Panc1 (cell line): Measurements from ENCODE around the gene CHN1. TPM values are rescaled to one million over a fixed set of nuclear protein-coding genes. Genes with fewer than 3 reads are reported as not detected.

Source experiments
- ATAC-seq: fragments of 200-7000 bp; cut with Tn5 transposase; 2 replicates; pipeline ENCODE4 v1.9.1; 2020; ENCODE audit warnings: mild to moderate bottlenecking, moderate library complexity
- BruUV-seq: library from RNA; stranded (reverse); fragments of 400-500 nt; replicated peaks from 2 replicates; lab custom pipeline; 2021; lab: Mats Ljungman, UMichigan
- CTCF ChIA-PET: fragments of 300-600 bp; sonication (Branson Sonifier 250); formaldehyde crosslinking; loops from one replicate; lab custom pipeline; 2022; ENCODE audit warnings: antibody characterized with exemption; lab: Charles Lee
- POLR2A ChIA-PET: fragments of 300-600 bp; sonication (Branson Sonifier 250); formaldehyde crosslinking; loops from one replicate; lab custom pipeline; 2022; ENCODE audit warnings: antibody characterized with exemption; lab: Charles Lee
- DNase-seq: peaks from one replicate; pipeline ENCODE4 v3.0.0-alpha.2; 2010; ENCODE audit warnings: low read depth, low spot score
- H3K27ac ChIP-seq: 2 replicates; pipeline ENCODE4 v1.5.1; 2011; ENCODE audit warnings: mild to moderate bottlenecking, low read length, inconsistent platforms
- H3K27me3 ChIP-seq: fragments of 200-500 bp; sonication (Bioruptor generic); 2 replicates; pipeline ENCODE4 v1.6.0; 2014; ENCODE audit warnings: low read length, inconsistent platforms; ENCODE audit not compliant: control insufficient read depth, insufficient read depth
- H3K36me3 ChIP-seq: fragments of 200-500 bp; sonication (Bioruptor generic); 2 replicates; pipeline ENCODE4 v1.5.1; 2014; ENCODE audit warnings: inconsistent platforms, mild to moderate bottlenecking, low read length, moderate library complexity; ENCODE audit not compliant: control insufficient read depth, insufficient read depth
- H3K4me1 ChIP-seq: 2 replicates; pipeline ENCODE4 v1.5.1; 2011; ENCODE audit warnings: inconsistent platforms, mild to moderate bottlenecking, low read length, moderate library complexity; ENCODE audit not compliant: control insufficient read depth, insufficient read depth
- H3K4me3 ChIP-seq, 2 experiments: 2 replicates each; pipeline ENCODE4 v1.5.1; 2011 to 2012; ENCODE audit warnings: low read depth in 2 of 2, low read length in 2 of 2, mild to moderate bottlenecking in 2 of 2, inconsistent platforms in 1 of 2, moderate library complexity in 1 of 2
- H3K9me3 ChIP-seq: fragments of 200-500 bp; sonication (Bioruptor generic); 2 replicates; pipeline ENCODE4 v1.5.1; 2014; ENCODE audit warnings: low read depth, mild to moderate bottlenecking, inconsistent platforms, low read length, moderate library complexity; ENCODE audit not compliant: control insufficient read depth, insufficient read depth
- CTCF ChIP-seq: fragments of 450-650 bp; IDR thresholded peaks from 2 replicates; pipeline ENCODE4 v1.5.1; 2017; ENCODE audit warnings: mild to moderate bottlenecking
- POLR2AphosphoS5 ChIP-seq: IDR thresholded peaks from 2 replicates; pipeline ENCODE4 v1.6.1; 2012; ENCODE audit warnings: mild to moderate bottlenecking, low read depth, low read length, moderate library complexity
- REST ChIP-seq, 2 experiments: IDR thresholded peaks; 2 replicates each; pipeline ENCODE4 v1.6.1; 2011 to 2012; ENCODE audit warnings: low read depth in 2 of 2, control low read depth in 1 of 2, low read length in 1 of 2, mild to moderate bottlenecking in 1 of 2, moderate library complexity in 1 of 2; ENCODE audit not compliant: insufficient read depth in 1 of 2
- SIN3A ChIP-seq: IDR thresholded peaks from 2 replicates; pipeline ENCODE4 v1.6.1; 2012; ENCODE audit warnings: low read depth, mild to moderate bottlenecking, low read length, moderate library complexity, borderline replicate concordance; ENCODE audit not compliant: insufficient read depth
- TCF7L2 ChIP-seq: IDR thresholded peaks from 2 replicates; pipeline ENCODE4 v1.6.1; 2011; ENCODE audit warnings: mild to moderate bottlenecking, low read depth, low read length, inconsistent platforms
- in situ Hi-C: cut with HindIII; loops from 2 replicates; pipeline ENCODE4 v1.10.0; 2016; ENCODE audit warnings: low sequenced_read_pairs, low pct_unique_long_range_greater_than_20kb
- intact Hi-C: fragments of 100-400 bp; cut with micrococcal nuclease; formaldehyde crosslinking; loops from one replicate; pipeline ENCODE4 v1.10.0; 2022; ENCODE audit not compliant: unreplicated experiment
- total RNA-seq: library from RNA; stranded (reverse); gene quantifications from one replicate; pipeline ENCODE4 v1.2.1, GENCODE V29; 2021; ENCODE audit not compliant: unreplicated experiment

CHN1 gene
- total RNA-seq, 1 experiment from 2014 or later = 20.8 TPM

GRCh38 chr2:174925046-174925784 is 80.0 kb downstream of the CHN1 start:
- intact Hi-C loops = no loop called here
- Histone ChIP-seq H3K4me3 (no peak overlapping the region), H3K36me3 (no peaks in the 10 kb centered on the region), H3K27ac (no peak overlapping the region), H3K9me3 (no peaks in the 10 kb centered on the region), H3K27me3 (no peaks in the 10 kb centered on the region), H3K4me1 (no peaks in the 10 kb centered on the region)
- DNase-seq = no peak
- TF ChIP-seq CTCF (no peak), POLR2AphosphoS5 (no peak), REST (IDR thresholded peaks at IDR 0.05; ENCODE audit: insufficient read depth in 1 of 2, low read depth in 2 of 2, low read length in 1 of 2) (no peak), SIN3A (no peak), TCF7L2 (no peak)
- ChIA-PET CTCF (no interaction called here), POLR2A (no interaction called here)
- no peak for ATAC-seq
- in situ Hi-C loops = no loop called here
- no TSS peak for BruUV-seq

- H3K4me1 ChIP-seq = no peaks in the 10 kb centered on the region
- TF ChIP-seq TCF7L2 (no peak), REST (IDR thresholded peaks at IDR 0.05; ENCODE audit: insufficient read depth in 1 of 2, low read depth in 2 of 2, low read length in 1 of 2) (no peak), CTCF (no peak), SIN3A (no peak), POLR2AphosphoS5 (no peak)
- CTCF ChIA-PET = no interaction called here
- H3K27ac ChIP-seq = no peak overlapping the region
- no peaks in the 10 kb centered on the region for H3K27me3 ChIP-seq
- H3K9me3 ChIP-seq = no peaks in the 10 kb centered on the region
- H3K4me3 ChIP-seq = no peak overlapping the region
- intact Hi-C loops (no loop called here), in situ Hi-C loops (no loop called here)
- no peaks in the 10 kb centered on the region for H3K36me3 ChIP-seq
- no TSS peak for BruUV-seq
- DNase-seq (no peak), ATAC-seq (no peak)
- POLR2A ChIA-PET = no interaction called here
These were observed 81.0 kb downstream of the CHN1 start for GRCh38 chr2:174924061-174924693.
